Measurements from ENCODE around the gene TMX4.
"Not testable (repeated sequence)": the region's sequence is repeated elsewhere in the genome, so short reads cannot be mapped to it uniquely, and the experiment has no call there.

TMX4 gene, protein sequence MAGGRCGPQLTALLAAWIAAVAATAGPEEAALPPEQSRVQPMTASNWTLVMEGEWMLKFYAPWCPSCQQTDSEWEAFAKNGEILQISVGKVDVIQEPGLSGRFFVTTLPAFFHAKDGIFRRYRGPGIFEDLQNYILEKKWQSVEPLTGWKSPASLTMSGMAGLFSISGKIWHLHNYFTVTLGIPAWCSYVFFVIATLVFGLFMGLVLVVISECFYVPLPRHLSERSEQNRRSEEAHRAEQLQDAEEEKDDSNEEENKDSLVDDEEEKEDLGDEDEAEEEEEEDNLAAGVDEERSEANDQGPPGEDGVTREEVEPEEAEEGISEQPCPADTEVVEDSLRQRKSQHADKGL

GRCh38 chr20:8019246-8019997 is at the start of gene TMX4:
TSS of gene TMX4 (minus strand) at chr20:8019761. CDS start at chr20:8019613, 148 bp downstream.
- DNase-seq, result peak in 55 of 56 donors; percentile 60 to 97 (median 85)

DNA sequence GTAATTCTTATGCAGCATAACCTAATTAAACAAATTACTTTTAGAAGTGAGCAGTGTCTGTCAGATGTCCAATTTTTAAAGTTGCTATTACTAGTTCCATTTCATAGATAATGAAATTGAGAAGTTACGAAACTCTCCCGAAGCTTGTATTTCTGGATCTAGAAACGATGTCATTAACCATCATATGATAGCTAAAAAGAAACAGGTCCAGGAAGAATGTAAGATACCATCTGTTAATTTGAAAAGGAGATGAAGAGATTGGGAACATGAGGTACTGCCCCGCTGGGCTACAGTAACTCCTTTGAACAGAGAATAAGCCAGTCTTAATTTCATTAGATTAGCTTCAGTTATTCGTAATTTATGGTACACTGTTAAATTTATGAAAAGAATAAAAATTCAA is 47.5 kb upstream of the TMX4 start:
- DNase-seq, result no peak

DNA sequence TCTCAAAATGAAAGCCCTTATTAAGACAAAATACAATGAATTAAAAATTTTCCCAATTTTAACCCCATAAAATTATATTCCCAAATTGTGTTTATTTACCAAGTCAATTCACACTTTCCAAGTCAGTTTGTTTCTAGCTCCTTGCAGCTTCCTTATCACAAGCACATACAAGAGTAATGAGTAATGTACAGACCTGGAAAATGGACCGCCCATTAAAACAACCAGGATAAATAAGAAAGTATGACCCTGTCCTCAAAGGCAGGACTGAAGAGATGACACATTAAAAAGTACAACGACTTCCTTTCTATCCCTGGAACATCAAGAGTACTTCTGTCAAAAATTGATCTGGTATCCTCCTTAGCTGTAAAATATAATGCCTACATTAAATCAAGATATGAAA is 47.1 kb upstream of the TMX4 start:
- no peak for DNase-seq

DNA sequence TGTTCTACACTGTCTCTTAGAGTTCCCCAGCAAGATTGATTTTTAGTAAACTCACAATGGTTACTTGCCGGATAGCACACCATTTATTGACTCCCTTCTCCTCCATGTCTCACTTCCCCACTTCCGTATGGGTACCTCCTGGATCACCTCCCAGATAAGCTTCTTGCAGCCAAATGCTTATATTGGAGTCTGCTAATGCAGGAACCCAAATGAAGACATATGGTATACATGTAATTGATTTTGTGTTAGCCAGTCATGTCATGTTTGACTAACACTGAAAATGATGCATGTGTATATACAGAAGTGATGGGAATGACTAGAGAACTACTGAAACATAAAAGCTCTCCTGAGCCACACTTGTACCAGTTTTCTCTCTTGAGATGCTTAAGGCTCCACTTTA is 46.1 kb upstream of the TMX4 start:
- no peak for DNase-seq

GRCh38 chr20:8062756-8063155 is 43.2 kb upstream of the TMX4 start:
- no peak for DNase-seq

DNA sequence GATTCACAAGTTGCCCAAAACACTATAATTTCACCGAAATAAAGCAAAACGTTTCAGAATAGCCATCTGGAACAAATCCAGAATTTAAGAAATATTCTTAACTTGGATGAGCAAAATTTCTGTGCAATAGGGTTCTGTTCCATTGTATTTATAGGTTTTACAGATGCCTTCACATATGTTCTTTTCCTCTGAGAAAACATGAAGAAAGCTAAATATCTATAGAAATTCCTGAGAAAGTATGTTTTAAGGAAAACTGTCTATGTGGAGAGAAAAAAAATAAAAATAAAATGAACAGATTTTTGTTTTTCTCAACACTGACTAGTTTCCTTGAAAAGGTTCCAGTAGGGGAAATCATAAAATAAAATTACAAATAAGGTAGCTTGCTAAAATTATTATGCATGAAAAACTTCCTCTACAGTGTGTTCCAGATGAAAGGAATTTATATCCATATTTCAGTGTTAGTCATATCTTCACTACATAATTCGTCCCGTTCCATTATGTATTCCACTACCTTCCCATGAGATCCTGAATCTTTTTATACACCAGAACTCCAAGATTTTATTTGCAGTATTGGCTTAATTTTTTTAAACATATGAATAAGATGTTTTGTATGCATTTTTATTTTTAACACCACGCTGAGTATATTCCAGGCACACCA is 42.4 kb upstream of the TMX4 start:
- no peak for DNase-seq

GRCh38 chr20:8060977-8061376 is 41.4 kb upstream of the TMX4 start:
- no peak for DNase-seq

DNA sequence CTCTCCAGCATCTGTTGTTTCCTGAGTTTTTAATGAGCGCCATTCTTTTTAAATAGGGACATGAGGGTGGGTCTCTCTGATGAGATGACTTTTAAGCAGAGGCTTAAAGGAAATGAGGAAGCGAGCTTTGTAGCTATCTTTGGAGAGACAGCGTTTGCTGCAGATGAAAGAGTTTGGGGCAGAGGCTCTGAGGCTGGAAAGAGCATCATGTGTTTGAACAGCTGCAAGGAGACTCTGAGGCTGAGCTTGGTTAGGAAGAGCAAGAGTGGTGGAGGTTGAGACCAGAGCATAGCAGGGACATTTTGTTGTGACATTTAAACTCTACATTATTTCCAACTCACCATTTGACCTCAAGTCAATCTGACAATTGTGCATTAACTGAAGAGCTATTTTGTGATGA is 38.3 kb upstream of the TMX4 start:
- DNase-seq, result no peak

DNA sequence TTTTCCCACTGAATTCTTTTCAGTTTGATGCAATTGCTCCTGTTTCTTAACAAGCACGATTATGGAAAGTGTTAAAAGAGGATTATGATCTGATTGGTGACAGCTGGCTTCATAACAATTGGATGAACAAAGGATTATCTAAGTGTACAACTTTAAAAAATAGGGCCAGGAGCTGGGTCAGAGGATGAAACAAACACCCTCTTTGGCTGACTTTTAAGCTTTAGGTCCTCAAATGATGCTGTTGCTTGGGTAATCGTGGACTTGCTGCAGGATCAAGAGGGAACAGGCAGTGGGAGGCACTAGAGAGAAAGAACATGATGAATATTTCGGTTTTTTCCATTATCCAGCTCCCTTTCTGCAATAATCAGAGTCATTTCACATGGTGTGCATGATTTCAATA is 35.5 kb upstream of the TMX4 start:
- DNase-seq, result no peak

GRCh38 chr20:8050157-8050837 is 30.7 kb upstream of the TMX4 start:
- no peak for DNase-seq

DNA sequence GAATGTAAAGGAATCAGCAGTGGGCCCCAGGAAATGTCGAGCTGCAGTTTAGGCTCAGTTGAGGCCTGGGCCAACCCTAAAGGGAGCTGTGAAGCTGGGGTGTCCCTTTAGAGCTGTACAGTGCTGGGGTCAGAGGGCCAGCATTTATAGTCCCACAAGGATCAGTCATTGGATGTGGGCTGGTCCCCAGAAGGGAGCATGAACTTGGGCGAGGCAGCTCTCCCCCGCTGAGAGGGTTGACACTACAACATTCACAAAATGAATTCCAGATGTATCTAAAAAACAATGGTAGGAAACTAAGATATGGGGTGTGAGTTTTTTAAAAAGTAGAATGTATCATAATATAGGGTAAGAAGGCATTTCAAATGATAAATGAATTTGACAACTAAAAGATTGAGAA is 29.7 kb upstream of the TMX4 start:
- DNase-seq, result no peak

GRCh38 chr20:8045946-8046345 is 26.4 kb upstream of the TMX4 start:
- DNase-seq, result no peak

GRCh38 chr20:8043687-8044282 is 24.2 kb upstream of the TMX4 start:
- DNase-seq, result peak in 4 of 56 donors; percentile 1 to 7 (median 6)

DNA sequence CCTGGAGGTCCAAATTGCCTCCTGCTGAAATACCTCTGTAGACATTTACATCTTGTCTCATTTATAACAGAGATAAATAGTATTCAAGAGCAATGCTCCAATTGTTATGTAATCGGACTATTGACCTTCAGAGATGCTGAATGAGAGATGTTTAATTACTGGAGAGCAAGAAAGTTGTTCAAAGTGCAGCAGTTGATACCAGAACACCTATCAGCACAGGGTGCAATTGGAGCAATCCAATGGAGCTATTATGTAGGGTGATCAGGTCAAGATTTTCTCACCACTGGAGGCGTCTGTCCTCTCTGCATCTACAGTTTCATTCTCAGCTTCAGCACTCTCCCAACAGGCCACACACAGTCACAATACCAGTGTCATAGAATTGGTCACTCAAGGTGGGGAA is 19.5 kb upstream of the TMX4 start:
- no peak for DNase-seq

- no peak for DNase-seq
Measured at GRCh38 chr20:8036771-8037170, 17.2 kb upstream of the TMX4 start.

DNA sequence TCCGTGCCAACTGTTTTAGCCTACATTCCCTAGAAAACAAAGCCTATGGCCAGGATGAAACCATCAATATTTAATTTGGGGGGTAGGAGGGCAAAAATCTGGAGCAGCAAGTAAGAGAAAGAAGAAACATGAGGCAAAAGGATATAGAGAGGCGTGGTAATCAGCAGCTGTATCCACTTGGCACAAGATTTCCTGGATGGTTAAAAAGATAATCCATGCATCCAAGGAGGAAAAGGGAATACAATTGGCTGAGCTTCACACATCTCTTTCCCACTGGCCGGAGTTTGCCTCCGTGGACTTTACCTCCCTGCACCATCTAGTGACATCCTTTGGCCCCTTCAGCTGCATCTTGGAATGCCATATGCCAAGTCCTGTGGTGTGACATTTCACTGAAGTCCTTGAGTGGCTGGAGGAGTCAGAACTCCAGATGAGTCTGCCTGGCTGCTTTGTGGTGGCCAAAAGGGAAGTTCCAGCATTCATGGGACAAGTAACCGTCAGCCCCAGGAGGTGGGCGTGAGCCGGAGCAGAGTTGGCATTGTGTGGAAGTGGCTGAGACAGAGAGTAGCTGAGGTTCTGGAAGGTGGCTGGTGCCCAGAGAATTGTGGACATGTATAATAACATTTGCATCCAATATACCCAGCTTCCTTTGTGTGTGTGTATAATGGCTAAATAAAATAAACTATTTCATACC is 13.7 kb upstream of the TMX4 start:
- DNase-seq, result no peak

- DNase-seq, result no peak
Measured at GRCh38 chr20:8032499-8032898, 12.9 kb upstream of the TMX4 start.

DNA sequence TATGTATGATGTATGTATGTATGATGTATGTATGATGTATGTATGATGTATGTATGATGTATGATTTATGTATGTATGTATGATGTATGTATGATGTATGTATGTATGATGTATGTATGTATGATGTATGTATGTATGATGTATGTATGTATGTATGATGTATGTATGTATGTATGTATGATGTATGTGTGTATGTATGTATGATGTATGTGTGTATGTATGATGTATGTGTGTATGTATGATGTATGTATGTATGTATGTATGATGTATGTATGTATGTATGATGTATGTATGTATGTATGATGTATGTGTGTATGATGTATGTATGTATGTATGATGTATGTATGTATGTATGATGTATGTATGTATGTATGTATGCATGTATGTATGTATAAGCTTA is 12.0 kb upstream of the TMX4 start:
- DNase-seq, result not testable (repeated sequence)

GRCh38 chr20:8021541-8022269 is 2.1 kb upstream of the TMX4 start:
- no peak for DNase-seq
